PC-3 (cell line): ENCODE data around the gene LRRN4CL. TPM values are rescaled to one million over a fixed set of nuclear protein-coding genes. Genes with fewer than 3 reads are reported as not detected.

Experiments
- ATAC-seq: fragments of 200-7000 bp; cut with Tn5 transposase; 2 replicates; pipeline ENCODE4 v1.9.1; 2020; ENCODE audit warnings: mild to moderate bottlenecking, moderate library complexity
- BruUV-seq: library from RNA; stranded (reverse); fragments of 400-500 nt; replicated peaks from 2 replicates; lab custom pipeline; 2021; lab: Mats Ljungman, UMichigan
- CTCF ChIA-PET: fragments of 300-600 bp; sonication (Branson Sonifier 250); formaldehyde crosslinking; loops from one replicate; lab custom pipeline; 2022; ENCODE audit warnings: antibody characterized with exemption; lab: Charles Lee
- POLR2A ChIA-PET: fragments of 300-600 bp; sonication (Branson Sonifier 250); formaldehyde crosslinking; loops from one replicate; lab custom pipeline; 2022; ENCODE audit warnings: antibody characterized with exemption; ENCODE audit not compliant: unreplicated experiment; lab: Charles Lee
- DNase-seq: peaks from one replicate; pipeline ENCODE4 v3.0.0-alpha.2; 2015
- H2AFZ ChIP-seq: fragments of 300-600 bp; sonication (generic); 2 replicates; pipeline ENCODE4 v1.6.0; 2016; ENCODE audit warnings: antibody characterized with exemption, low read length
- H3F3A ChIP-seq: fragments of 300-600 bp; sonication (generic); one replicate; pipeline ENCODE4 v1.6.0; 2017; ENCODE audit warnings: antibody characterized with exemption, low read length, control low read depth, mild to moderate bottlenecking; ENCODE audit not compliant: unreplicated experiment
- H3K27ac ChIP-seq: fragments of 300-600 bp; sonication (generic); 2 replicates; pipeline ENCODE4 v1.5.1; 2016; ENCODE audit warnings: mild to moderate bottlenecking, low read length
- H3K27me3 ChIP-seq: fragments of 300-600 bp; sonication (generic); 2 replicates; pipeline ENCODE4 v1.6.1; 2016; ENCODE audit warnings: low read length, mixed read lengths
- H3K36me3 ChIP-seq: fragments of 300-600 bp; sonication (generic); 2 replicates; pipeline ENCODE4 v1.6.1; 2016; ENCODE audit warnings: low read depth, mixed run types, low read length, mixed read lengths
- H3K4me1 ChIP-seq: fragments of 300-600 bp; sonication (generic); 2 replicates; pipeline ENCODE4 v1.5.1; 2016; ENCODE audit warnings: low read length; ENCODE audit not compliant: insufficient read depth
- H3K4me2 ChIP-seq: fragments of 300-600 bp; sonication (generic); 2 replicates; pipeline ENCODE4 v1.6.0; 2016; ENCODE audit warnings: low read length
- H3K4me3 ChIP-seq: fragments of 300-600 bp; sonication (generic); 2 replicates; pipeline ENCODE4 v1.5.1; 2016; ENCODE audit warnings: mild to moderate bottlenecking, low read length, mixed read lengths
- H3K79me2 ChIP-seq: fragments of 300-600 bp; sonication (generic); 2 replicates; pipeline ENCODE4 v1.6.1; 2017; ENCODE audit warnings: low read length, mixed read lengths
- H3K9ac ChIP-seq: fragments of 300-600 bp; sonication (generic); 2 replicates; pipeline ENCODE4 v1.6.0; 2016; ENCODE audit warnings: mild to moderate bottlenecking, low read length
- H3K9me2 ChIP-seq: fragments of 300-600 bp; sonication (generic); replicated peaks from 2 replicates; pipeline ENCODE4 v1.6.1; 2016; ENCODE audit warnings: mixed run types, low read length, mixed read lengths
- H3K9me3 ChIP-seq: fragments of 300-600 bp; sonication (generic); 2 replicates; pipeline ENCODE4 v1.6.1; 2016; ENCODE audit warnings: low read length, mixed read lengths
- H4K20me1 ChIP-seq: fragments of 300-600 bp; sonication (generic); 2 replicates; pipeline ENCODE4 v1.6.1; 2016; ENCODE audit warnings: low read length, mixed read lengths
- CTCF ChIP-seq: fragments of 300-600 bp; sonication (generic); conservative IDR thresholded peaks from 2 replicates; pipeline ENCODE4 v1.5.1; 2017; ENCODE audit warnings: antibody characterized with exemption, low read depth, mild to moderate bottlenecking, low read length
- EZH2 ChIP-seq: fragments of 300-600 bp; sonication (generic); IDR thresholded peaks from one replicate; pipeline ENCODE4 v1.6.1; 2017; ENCODE audit warnings: antibody characterized with exemption, mild to moderate bottlenecking, low read length; ENCODE audit not compliant: unreplicated experiment
- EZH2phosphoT487 ChIP-seq: fragments of 300-600 bp; sonication (generic); IDR thresholded peaks from 2 replicates; pipeline ENCODE4 v1.6.1; 2018; ENCODE audit warnings: mild to moderate bottlenecking, antibody characterized with exemption, low read length, borderline replicate concordance
- intact Hi-C: fragments of 100-400 bp; cut with micrococcal nuclease; formaldehyde crosslinking; loops from 2 replicates; pipeline ENCODE4 v1.9.0; 2023
- total RNA-seq: library from RNA; depleted of rRNA; stranded (reverse); fragments of >200 nt; gene quantifications from 2 replicates; pipeline ENCODE4 v1.2.3, GENCODE V29; 2014

LRRN4CL gene
- total RNA-seq, 1 experiment from 2014 or later = 0.51 TPM

- Histone ChIP-seq H3K4me2 (no peak overlapping the region), H3K4me1 (peaks cover 21% of the 10 kb centered on the region), H3K79me2 (peaks cover 51% of the 10 kb centered on the region), H3K27me3 (no peaks in the 10 kb centered on the region), H4K20me1 (no peaks in the 10 kb centered on the region), H3F3A (no peaks in the 10 kb centered on the region), H2AFZ (no peak overlapping the region), H3K4me3 (no peak overlapping the region), H3K9ac (no peak overlapping the region), H3K9me3 (no peaks in the 10 kb centered on the region), H3K36me3 (peaks cover 20% of the 10 kb centered on the region; the same call in 1 of the 2 replicates), H3K9me2 (no peaks in the 10 kb centered on the region), H3K27ac (no peak overlapping the region)
- CTCF ChIA-PET = no interaction called here
- DNase-seq (no peak), ATAC-seq (no peak)
- no TSS peak for BruUV-seq
- TF ChIP-seq CTCF = no peak
- no peak for TF ChIP-seq EZH2phosphoT487
- no peak for TF ChIP-seq EZH2
- POLR2A ChIA-PET = interaction anchor here (0.6 kb wide), 1 partner anchor 78 kb away, joined by 5 read pairs; no protein-coding TSS in a partner anchor
- intact Hi-C loops = loop anchor here (5.0 kb wide), 1 partner anchor 37 kb away; the partner anchor contains the start of genes EML3 and ROM1
Measured at GRCh38 chr11:62648967-62649364, 40.4 kb downstream of the LRRN4CL start.

GRCh38 chr11:62648185-62648966 is 41.0 kb downstream of the LRRN4CL start:
- Histone ChIP-seq H2AFZ (no peak overlapping the region), H3K27ac (no peak overlapping the region), H3K27me3 (no peaks in the 10 kb centered on the region), H3K9me3 (no peaks in the 10 kb centered on the region), H3K4me2 (no peak overlapping the region), H3K4me1 (peaks cover 21% of the 10 kb centered on the region), H3K4me3 (no peak overlapping the region), H3K9me2 (no peaks in the 10 kb centered on the region), H3K79me2 (peaks cover 57% of the 10 kb centered on the region), H3K9ac (no peak overlapping the region), H4K20me1 (no peaks in the 10 kb centered on the region), H3F3A (no peaks in the 10 kb centered on the region), H3K36me3 (peaks cover 25% of the 10 kb centered on the region)
- no TSS peak for BruUV-seq
- DNase-seq (no peak), ATAC-seq (no peak)
- no peak for TF ChIP-seq EZH2phosphoT487
- TF ChIP-seq CTCF = no peak
- TF ChIP-seq EZH2 = no peak
- intact Hi-C loops = loop anchor here (5.0 kb wide), 1 partner anchor 36 kb away; the partner anchor contains the start of genes EML3 and ROM1
- ChIA-PET CTCF (no interaction called here), POLR2A (no interaction called here)

GRCh38 chr11:62647609-62648005 is 41.7 kb downstream of the LRRN4CL start:
- no peak overlapping the region for H3K4me2 ChIP-seq
- no peak overlapping the region for H3K9ac ChIP-seq
- H3K79me2 ChIP-seq = peaks cover 59% of the 10 kb centered on the region
- BruUV-seq = no TSS peak
- H3K27ac ChIP-seq = no peak overlapping the region
- DNase-seq (no peak), ATAC-seq (no peak)
- intact Hi-C loops = loop anchor here (5.0 kb wide), 1 partner anchor 35 kb away; the partner anchor contains the start of genes EML3 and ROM1
- H4K20me1 ChIP-seq = no peaks in the 10 kb centered on the region
- peaks cover 21% of the 10 kb centered on the region for H3K4me1 ChIP-seq
- no peak overlapping the region for H2AFZ ChIP-seq
- no peak overlapping the region for H3K4me3 ChIP-seq
- no peaks in the 10 kb centered on the region for H3K27me3 ChIP-seq
- H3K36me3 ChIP-seq = peaks cover 29% of the 10 kb centered on the region
- no peaks in the 10 kb centered on the region for H3K9me2 ChIP-seq
- ChIA-PET CTCF (no interaction called here), POLR2A (no interaction called here)
- TF ChIP-seq CTCF = no peak
- no peaks in the 10 kb centered on the region for H3F3A ChIP-seq
- H3K9me3 ChIP-seq = no peaks in the 10 kb centered on the region
